WTC11 (cell line): ENCODE measurements around the gene ERG28. TPM values are rescaled to one million over a fixed set of nuclear protein-coding genes. Genes with fewer than 3 reads are reported as not detected.

Experiments used
- ATAC-seq: fragments of 200-7000 bp; cut with Tn5 transposase; 2 replicates; pipeline ENCODE4 v1.10.0; 2021; ENCODE audit warnings: mild to moderate bottlenecking, moderate library complexity
- CTCF ChIA-PET: fragments of 300-600 bp; sonication (Branson Sonifier 250); formaldehyde crosslinking; loops from one replicate; lab custom pipeline; 2021; ENCODE audit warnings: antibody characterized with exemption; lab: Charles Lee
- POLR2A ChIA-PET: fragments of 350-600 bp; sonication (Branson Sonifier 250); formaldehyde crosslinking; loops from one replicate; lab custom pipeline; 2021; ENCODE audit warnings: antibody characterized with exemption; lab: Charles Lee
- DNase-seq: peaks from one replicate; pipeline ENCODE4 v3.0.0; 2021; ENCODE audit warnings: low spot score
- H3K27ac Mint-ChIP-seq: 2 replicates; pipeline ENCODE4 v1.8.0; 2021; ENCODE audit warnings: mixed read lengths
- H3K27me3 Mint-ChIP-seq: 2 replicates; pipeline ENCODE4 v1.8.0; 2021; ENCODE audit warnings: low read depth, mild to moderate bottlenecking, moderate library complexity, mixed read lengths
- H3K36me3 Mint-ChIP-seq: 2 replicates; pipeline ENCODE4 v1.8.0; 2021; ENCODE audit warnings: mixed read lengths
- H3K4me1 Mint-ChIP-seq: 2 replicates; pipeline ENCODE4 v1.8.0; 2022; ENCODE audit warnings: mixed read lengths
- H3K4me3 Mint-ChIP-seq: 2 replicates; pipeline ENCODE4 v1.8.0; 2021; ENCODE audit warnings: mild to moderate bottlenecking, moderate library complexity, mixed read lengths
- H3K9me3 Mint-ChIP-seq: 2 replicates; pipeline ENCODE4 v1.8.0; 2021; ENCODE audit warnings: mixed read lengths
- ATF1 ChIP-seq: sonication (generic); formaldehyde crosslinking; IDR thresholded peaks from 2 replicates; pipeline ENCODE4 v1.8.1; 2023; ENCODE audit warnings: mild to moderate bottlenecking, moderate library complexity, missing genetic modification reagents
- JAZF1 ChIP-seq: fragments of 250-450 bp; sonication (Bioruptor Pico); IDR thresholded peaks from 2 replicates; pipeline ENCODE4 v1.9.0; 2021; ENCODE audit warnings: moderate library complexity, mild to moderate bottlenecking, inconsistent platforms
- KAT7 ChIP-seq: sonication (generic); formaldehyde crosslinking; IDR thresholded peaks from 2 replicates; pipeline ENCODE4 v1.8.1; 2023; ENCODE audit warnings: missing genetic modification reagents, mild to moderate bottlenecking, borderline replicate concordance
- MYBL2 ChIP-seq: sonication (generic); formaldehyde crosslinking; IDR thresholded peaks from 2 replicates; pipeline ENCODE4 v1.8.1; 2023; ENCODE audit warnings: mild to moderate bottlenecking, moderate library complexity, missing genetic modification reagents
- RORB ChIP-seq: fragments of 250-450 bp; sonication (Bioruptor Pico); IDR thresholded peaks from 2 replicates; pipeline ENCODE4 v1.9.0; 2021; ENCODE audit warnings: mild to moderate bottlenecking
- SP1 ChIP-seq: sonication (generic); formaldehyde crosslinking; conservative IDR thresholded peaks from 2 replicates; pipeline ENCODE4 v1.8.1; 2022; ENCODE audit warnings: missing genetic modification reagents
- TP53 ChIP-seq: sonication (generic); formaldehyde crosslinking; IDR thresholded peaks from 2 replicates; pipeline ENCODE4 v1.8.1; 2023; ENCODE audit warnings: mild to moderate bottlenecking, missing genetic modification reagents
- ZNF263 ChIP-seq: sonication (generic); formaldehyde crosslinking; IDR thresholded peaks from 2 replicates; pipeline ENCODE4 v1.8.1; 2022; ENCODE audit warnings: low read depth, mild to moderate bottlenecking, moderate library complexity, missing genetic modification reagents
- total RNA-seq: library from RNA; stranded (reverse); gene quantifications from 3 replicates; pipeline ENCODE4 v1.2.3, GENCODE V29; 2021
- TF ChIP-seq, protein P1 (sequence below): sonication (generic); formaldehyde crosslinking; IDR thresholded peaks from 2 replicates; pipeline ENCODE4 v1.8.0; 2023; ENCODE audit warnings: missing genetic modification reagents
- TF ChIP-seq, protein P2 (sequence below): sonication (generic); formaldehyde crosslinking; IDR thresholded peaks from 2 replicates; pipeline ENCODE4 v1.8.1; 2023; ENCODE audit warnings: mild to moderate bottlenecking, missing genetic modification reagents
- TF ChIP-seq, protein P3 (sequence below): sonication (generic); formaldehyde crosslinking; IDR thresholded peaks from 2 replicates; pipeline ENCODE4 v1.8.0; 2023; ENCODE audit warnings: mild to moderate bottlenecking, missing genetic modification reagents
- TF ChIP-seq, protein P4 (sequence below): sonication (generic); formaldehyde crosslinking; conservative IDR thresholded peaks from 2 replicates; pipeline ENCODE4 v1.8.1; 2022; ENCODE audit warnings: mild to moderate bottlenecking, missing genetic modification reagents
- TF ChIP-seq, protein P5 (sequence below): fragments of 250-450 bp; sonication (Bioruptor Pico); IDR thresholded peaks from 2 replicates; pipeline ENCODE4 v1.9.0; 2021; ENCODE audit warnings: mild to moderate bottlenecking, borderline replicate concordance
- TF ChIP-seq, protein P6 (sequence below): fragments of 200-600 bp; IDR thresholded peaks from 2 replicates; pipeline ENCODE4 v1.8.0; 2022; ENCODE audit warnings: antibody characterized with exemption
- TF ChIP-seq, protein P7 (sequence below): fragments of 250-450 bp; sonication (Bioruptor Pico); IDR thresholded peaks from 2 replicates; pipeline ENCODE4 v2.1.2; 2022; ENCODE audit warnings: mild to moderate bottlenecking, moderate library complexity

ERG28 gene
- total RNA-seq, 1 experiment from 2014 or later = 27.9 TPM

DNA sequence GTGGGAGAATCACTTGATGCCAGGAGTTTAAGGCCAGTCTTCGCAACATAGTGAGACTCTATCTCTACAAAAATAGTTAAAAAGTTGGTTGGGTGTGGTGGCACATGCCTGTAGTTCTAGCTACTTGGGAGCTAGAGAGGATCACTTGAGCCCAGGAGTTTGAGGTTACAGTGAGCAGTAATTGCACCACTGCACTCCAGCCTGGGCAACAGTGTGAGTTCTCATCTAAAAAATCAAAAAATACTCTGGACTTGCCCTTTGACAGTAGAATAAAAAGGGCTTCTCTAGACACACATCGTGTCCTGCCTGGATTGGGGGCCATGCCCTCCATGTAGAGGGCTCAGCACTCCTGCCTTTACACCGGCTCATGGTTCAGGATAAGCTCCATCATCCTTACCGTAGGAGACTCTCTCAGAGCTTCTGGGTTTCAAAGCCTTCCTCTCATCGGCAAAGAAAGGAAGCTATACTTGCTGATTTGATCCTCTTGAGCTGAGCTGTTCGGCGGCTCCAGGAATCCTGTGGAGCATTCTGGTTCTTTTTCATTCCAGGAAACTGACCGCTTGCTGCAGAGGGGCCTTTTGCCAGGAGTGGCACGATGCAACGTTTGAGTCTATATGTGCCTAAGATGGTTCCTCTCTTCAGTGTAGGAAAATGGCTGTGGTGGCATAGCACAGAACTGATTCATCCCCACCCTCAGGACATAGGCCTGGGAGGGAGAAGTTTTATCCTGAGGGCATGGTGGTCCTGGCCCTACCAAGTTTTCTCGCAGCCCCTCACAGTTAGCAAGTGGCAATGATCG, 52.6 kb downstream of the ERG28 start:
- Mint-ChIP-seq H3K36me3 (no peaks in the 10 kb centered on the region), H3K27ac (no peak overlapping the region), H3K27me3 (no peaks in the 10 kb centered on the region), H3K4me3 (no peak overlapping the region), H3K9me3 (peaks cover 5% of the 10 kb centered on the region), H3K4me1 (no peaks in the 10 kb centered on the region)
- ChIA-PET CTCF (interaction anchor here (1.1 kb wide), 1 partner anchor 449 kb away, joined by 3 read pairs; no protein-coding TSS in a partner anchor), POLR2A (no interaction called here)
- DNase-seq (no peak), ATAC-seq (no peak)
- TF ChIP-seq ZNF263 = no peak
- TF ChIP-seq KAT7 (CRISPR knock-in tag) = no peak
- TF ChIP-seq, protein P1, sequence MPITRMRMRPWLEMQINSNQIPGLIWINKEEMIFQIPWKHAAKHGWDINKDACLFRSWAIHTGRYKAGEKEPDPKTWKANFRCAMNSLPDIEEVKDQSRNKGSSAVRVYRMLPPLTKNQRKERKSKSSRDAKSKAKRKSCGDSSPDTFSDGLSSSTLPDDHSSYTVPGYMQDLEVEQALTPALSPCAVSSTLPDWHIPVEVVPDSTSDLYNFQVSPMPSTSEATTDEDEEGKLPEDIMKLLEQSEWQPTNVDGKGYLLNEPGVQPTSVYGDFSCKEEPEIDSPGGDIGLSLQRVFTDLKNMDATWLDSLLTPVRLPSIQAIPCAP (CRISPR knock-in tag) = no peak
- TF ChIP-seq RORB = no peak
- TF ChIP-seq, protein P2, sequence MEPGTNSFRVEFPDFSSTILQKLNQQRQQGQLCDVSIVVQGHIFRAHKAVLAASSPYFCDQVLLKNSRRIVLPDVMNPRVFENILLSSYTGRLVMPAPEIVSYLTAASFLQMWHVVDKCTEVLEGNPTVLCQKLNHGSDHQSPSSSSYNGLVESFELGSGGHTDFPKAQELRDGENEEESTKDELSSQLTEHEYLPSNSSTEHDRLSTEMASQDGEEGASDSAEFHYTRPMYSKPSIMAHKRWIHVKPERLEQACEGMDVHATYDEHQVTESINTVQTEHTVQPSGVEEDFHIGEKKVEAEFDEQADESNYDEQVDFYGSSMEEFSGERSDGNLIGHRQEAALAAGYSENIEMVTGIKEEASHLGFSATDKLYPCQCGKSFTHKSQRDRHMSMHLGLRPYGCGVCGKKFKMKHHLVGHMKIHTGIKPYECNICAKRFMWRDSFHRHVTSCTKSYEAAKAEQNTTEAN = no peak
- TF ChIP-seq, protein P3, sequence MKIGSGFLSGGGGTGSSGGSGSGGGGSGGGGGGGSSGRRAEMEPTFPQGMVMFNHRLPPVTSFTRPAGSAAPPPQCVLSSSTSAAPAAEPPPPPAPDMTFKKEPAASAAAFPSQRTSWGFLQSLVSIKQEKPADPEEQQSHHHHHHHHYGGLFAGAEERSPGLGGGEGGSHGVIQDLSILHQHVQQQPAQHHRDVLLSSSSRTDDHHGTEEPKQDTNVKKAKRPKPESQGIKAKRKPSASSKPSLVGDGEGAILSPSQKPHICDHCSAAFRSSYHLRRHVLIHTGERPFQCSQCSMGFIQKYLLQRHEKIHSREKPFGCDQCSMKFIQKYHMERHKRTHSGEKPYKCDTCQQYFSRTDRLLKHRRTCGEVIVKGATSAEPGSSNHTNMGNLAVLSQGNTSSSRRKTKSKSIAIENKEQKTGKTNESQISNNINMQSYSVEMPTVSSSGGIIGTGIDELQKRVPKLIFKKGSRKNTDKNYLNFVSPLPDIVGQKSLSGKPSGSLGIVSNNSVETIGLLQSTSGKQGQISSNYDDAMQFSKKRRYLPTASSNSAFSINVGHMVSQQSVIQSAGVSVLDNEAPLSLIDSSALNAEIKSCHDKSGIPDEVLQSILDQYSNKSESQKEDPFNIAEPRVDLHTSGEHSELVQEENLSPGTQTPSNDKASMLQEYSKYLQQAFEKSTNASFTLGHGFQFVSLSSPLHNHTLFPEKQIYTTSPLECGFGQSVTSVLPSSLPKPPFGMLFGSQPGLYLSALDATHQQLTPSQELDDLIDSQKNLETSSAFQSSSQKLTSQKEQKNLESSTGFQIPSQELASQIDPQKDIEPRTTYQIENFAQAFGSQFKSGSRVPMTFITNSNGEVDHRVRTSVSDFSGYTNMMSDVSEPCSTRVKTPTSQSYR (CRISPR knock-in tag) = no peak
- TF ChIP-seq, protein P4, sequence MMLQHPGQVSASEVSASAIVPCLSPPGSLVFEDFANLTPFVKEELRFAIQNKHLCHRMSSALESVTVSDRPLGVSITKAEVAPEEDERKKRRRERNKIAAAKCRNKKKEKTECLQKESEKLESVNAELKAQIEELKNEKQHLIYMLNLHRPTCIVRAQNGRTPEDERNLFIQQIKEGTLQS (CRISPR knock-in tag) = no peak
- TF ChIP-seq JAZF1 (CRISPR knock-in tag) = no peak
- TF ChIP-seq ATF1 (CRISPR knock-in tag) = no peak
- no peak for TF ChIP-seq MYBL2
- TF ChIP-seq, protein P5, sequence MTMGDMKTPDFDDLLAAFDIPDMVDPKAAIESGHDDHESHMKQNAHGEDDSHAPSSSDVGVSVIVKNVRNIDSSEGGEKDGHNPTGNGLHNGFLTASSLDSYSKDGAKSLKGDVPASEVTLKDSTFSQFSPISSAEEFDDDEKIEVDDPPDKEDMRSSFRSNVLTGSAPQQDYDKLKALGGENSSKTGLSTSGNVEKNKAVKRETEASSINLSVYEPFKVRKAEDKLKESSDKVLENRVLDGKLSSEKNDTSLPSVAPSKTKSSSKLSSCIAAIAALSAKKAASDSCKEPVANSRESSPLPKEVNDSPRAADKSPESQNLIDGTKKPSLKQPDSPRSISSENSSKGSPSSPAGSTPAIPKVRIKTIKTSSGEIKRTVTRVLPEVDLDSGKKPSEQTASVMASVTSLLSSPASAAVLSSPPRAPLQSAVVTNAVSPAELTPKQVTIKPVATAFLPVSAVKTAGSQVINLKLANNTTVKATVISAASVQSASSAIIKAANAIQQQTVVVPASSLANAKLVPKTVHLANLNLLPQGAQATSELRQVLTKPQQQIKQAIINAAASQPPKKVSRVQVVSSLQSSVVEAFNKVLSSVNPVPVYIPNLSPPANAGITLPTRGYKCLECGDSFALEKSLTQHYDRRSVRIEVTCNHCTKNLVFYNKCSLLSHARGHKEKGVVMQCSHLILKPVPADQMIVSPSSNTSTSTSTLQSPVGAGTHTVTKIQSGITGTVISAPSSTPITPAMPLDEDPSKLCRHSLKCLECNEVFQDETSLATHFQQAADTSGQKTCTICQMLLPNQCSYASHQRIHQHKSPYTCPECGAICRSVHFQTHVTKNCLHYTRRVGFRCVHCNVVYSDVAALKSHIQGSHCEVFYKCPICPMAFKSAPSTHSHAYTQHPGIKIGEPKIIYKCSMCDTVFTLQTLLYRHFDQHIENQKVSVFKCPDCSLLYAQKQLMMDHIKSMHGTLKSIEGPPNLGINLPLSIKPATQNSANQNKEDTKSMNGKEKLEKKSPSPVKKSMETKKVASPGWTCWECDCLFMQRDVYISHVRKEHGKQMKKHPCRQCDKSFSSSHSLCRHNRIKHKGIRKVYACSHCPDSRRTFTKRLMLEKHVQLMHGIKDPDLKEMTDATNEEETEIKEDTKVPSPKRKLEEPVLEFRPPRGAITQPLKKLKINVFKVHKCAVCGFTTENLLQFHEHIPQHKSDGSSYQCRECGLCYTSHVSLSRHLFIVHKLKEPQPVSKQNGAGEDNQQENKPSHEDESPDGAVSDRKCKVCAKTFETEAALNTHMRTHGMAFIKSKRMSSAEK = no peak
- no peak for TF ChIP-seq TP53 (CRISPR knock-in tag)
- TF ChIP-seq, protein P6, sequence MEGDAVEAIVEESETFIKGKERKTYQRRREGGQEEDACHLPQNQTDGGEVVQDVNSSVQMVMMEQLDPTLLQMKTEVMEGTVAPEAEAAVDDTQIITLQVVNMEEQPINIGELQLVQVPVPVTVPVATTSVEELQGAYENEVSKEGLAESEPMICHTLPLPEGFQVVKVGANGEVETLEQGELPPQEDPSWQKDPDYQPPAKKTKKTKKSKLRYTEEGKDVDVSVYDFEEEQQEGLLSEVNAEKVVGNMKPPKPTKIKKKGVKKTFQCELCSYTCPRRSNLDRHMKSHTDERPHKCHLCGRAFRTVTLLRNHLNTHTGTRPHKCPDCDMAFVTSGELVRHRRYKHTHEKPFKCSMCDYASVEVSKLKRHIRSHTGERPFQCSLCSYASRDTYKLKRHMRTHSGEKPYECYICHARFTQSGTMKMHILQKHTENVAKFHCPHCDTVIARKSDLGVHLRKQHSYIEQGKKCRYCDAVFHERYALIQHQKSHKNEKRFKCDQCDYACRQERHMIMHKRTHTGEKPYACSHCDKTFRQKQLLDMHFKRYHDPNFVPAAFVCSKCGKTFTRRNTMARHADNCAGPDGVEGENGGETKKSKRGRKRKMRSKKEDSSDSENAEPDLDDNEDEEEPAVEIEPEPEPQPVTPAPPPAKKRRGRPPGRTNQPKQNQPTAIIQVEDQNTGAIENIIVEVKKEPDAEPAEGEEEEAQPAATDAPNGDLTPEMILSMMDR = no peak
- TF ChIP-seq SP1 (CRISPR knock-in tag) = no peak
- TF ChIP-seq, protein P7, sequence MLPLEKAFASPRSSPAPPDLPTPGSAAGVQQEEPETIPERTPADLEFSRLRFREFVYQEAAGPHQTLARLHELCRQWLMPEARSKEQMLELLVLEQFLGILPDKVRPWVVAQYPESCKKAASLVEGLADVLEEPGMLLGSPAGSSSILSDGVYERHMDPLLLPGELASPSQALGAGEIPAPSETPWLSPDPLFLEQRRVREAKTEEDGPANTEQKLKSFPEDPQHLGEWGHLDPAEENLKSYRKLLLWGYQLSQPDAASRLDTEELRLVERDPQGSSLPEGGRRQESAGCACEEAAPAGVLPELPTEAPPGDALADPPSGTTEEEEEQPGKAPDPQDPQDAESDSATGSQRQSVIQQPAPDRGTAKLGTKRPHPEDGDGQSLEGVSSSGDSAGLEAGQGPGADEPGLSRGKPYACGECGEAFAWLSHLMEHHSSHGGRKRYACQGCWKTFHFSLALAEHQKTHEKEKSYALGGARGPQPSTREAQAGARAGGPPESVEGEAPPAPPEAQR (CRISPR knock-in tag) = no peak
